Spleen (tissue), 11 donors: ENCODE data around the gene MAGEA10. TPM values are rescaled to one million over a fixed set of nuclear protein-coding genes. Genes with fewer than 3 reads are reported as not detected.
"Not testable (repeated sequence)": the region's sequence is repeated elsewhere in the genome, so short reads cannot be mapped to it uniquely, and the experiment has no call there.

Experiments used
- DNase-seq: peaks from one replicate; pipeline ENCODE4 v3.0.0-alpha.2; 2020
- H3K27ac ChIP-seq, 8 donors: fragments of 200-600 bp; sonication (generic) in 7 of 8; 1 replicate in 4 of 8; 2 replicates in 4 of 8; pipeline versions ENCODE4 v1.5.0 to v1.8.0; 2016 to 2021; ENCODE audit warnings: inconsistent platforms in 4 of 8, mild to moderate bottlenecking in 4 of 8, moderate library complexity in 1 of 8
- H3K27me3 ChIP-seq, 7 donors: fragments of 200-600 bp; sonication (generic) in 6 of 7; replicated peaks in 1 of 7; 1 replicate in 4 of 7; 2 replicates in 3 of 7; pipeline versions ENCODE4 v1.5.0 to v1.8.0; 2016 to 2021; ENCODE audit warnings: inconsistent platforms in 3 of 7, mild to moderate bottlenecking in 1 of 7
- H3K36me3 ChIP-seq, 6 donors: fragments of 200-600 bp; sonication (generic) in 5 of 6; 1 replicate in 4 of 6; 2 replicates in 2 of 6; pipeline versions ENCODE4 v1.5.0 to v1.8.0; 2016 to 2021; ENCODE audit warnings: inconsistent platforms in 2 of 6
- H3K4me1 ChIP-seq, 6 donors: fragments of 200-600 bp; sonication (generic) in 5 of 6; 1 replicate in 3 of 6; 2 replicates in 3 of 6; pipeline versions ENCODE4 v1.5.0 to v1.8.0; 2016 to 2021; ENCODE audit warnings: inconsistent platforms in 3 of 6
- H3K4me3 ChIP-seq, 8 donors: fragments of 200-600 bp; sonication (generic) in 7 of 8; 1 replicate in 4 of 8; 2 replicates in 4 of 8; pipeline versions ENCODE4 v1.5.0 to v1.8.0; 2016 to 2021; ENCODE audit warnings: inconsistent platforms in 4 of 8, mild to moderate bottlenecking in 4 of 8, moderate library complexity in 2 of 8
- H3K9me3 ChIP-seq, 8 donors: fragments of 200-600 bp; sonication (generic) in 7 of 8; 1 replicate in 4 of 8; 2 replicates in 4 of 8; pipeline versions ENCODE4 v1.5.0 to v1.8.0; 2016 to 2021; ENCODE audit warnings: inconsistent platforms in 4 of 8
- POLR2A ChIP-seq, 3 donors: fragments of 450-650 bp; IDR thresholded peaks; one replicate each; pipeline ENCODE4 v1.5.1; 2017; ENCODE audit warnings: antibody characterized with exemption in 3 of 3, mild to moderate bottlenecking in 1 of 3
- POLR2AphosphoS5 ChIP-seq, 3 donors: sonication (generic); formaldehyde crosslinking; IDR thresholded peaks; one replicate each; pipeline ENCODE4 v1.5.1; 2017; ENCODE audit warnings: antibody characterized with exemption in 3 of 3
- WGBS, 5 donors: extraction: QIAGEN DNeasy Blood & Tissue Kit in 3 of 5; methylation state at CpG; one replicate each; pipeline versions ENCODE4 v1.1.5 to v1.1.7; 2013 to 2018; 5-methylcytosine and 5-hydroxymethylcytosine counted together
- intact Hi-C: fragments of 100-400 bp; cut with DNase I; formaldehyde crosslinking; loops from one replicate; pipeline ENCODE4 v1.15.0; 2023; ENCODE audit warnings: low total_unique reads
- polyA plus RNA-seq, 3 donors: library from polyadenylated mRNA; stranded (reverse); fragments of 200-250 nt; gene quantifications; one replicate each; pipeline ENCODE4 v1.2.1, GENCODE V29; 2013
- total RNA-seq, 7 donors: library from RNA; depleted of rRNA in 3 of 7; stranded (reverse); fragments of >200 nt in 3 of 7; fragmentation: NEBNext Ultra II Directional in 4 of 7; extraction: Animal tissue kit (Norgen Biotek cat#: 25700) in 4 of 7; gene quantifications; one replicate each; pipeline versions ENCODE4 v1.1.0 to v1.2.1, GENCODE V29; 2016 to 2021
- TF ChIP-seq, protein P1 (sequence below), 11 experiments: fragments of 200-600 bp in 7 of 11; fragments of 450-650 bp in 4 of 11; sonication (generic) in 4 of 11; IDR thresholded peaks in 8 of 11; conservative IDR thresholded peaks in 3 of 11; 1 replicate in 7 of 11; 2 replicates in 4 of 11; pipeline versions ENCODE4 v1.4.0 to v1.8.0; 2016 to 2021; ENCODE audit warnings: antibody characterized with exemption in 11 of 11, inconsistent platforms in 4 of 11, mild to moderate bottlenecking in 1 of 11
- donor health status: healthy with polysubstance abuse.
- donor health status: DM: no; HTN: no; CAD: no; lungs with moderate emphysema.
- donor health status: DM: no; HTN: no; CAD: no.
- donor health status: Bipolar disorder and iron deficiency.
- donor health status: healthy.
- donor health status: DM: no; HTN: no; CAD: no.
- donor health status: DM: yes; HTN: yes; CAD: no.

The MAGEA10 gene
- total and polyA plus RNA-seq, 10 donors: not detected

GRCh38 chrX:152137771-152138387, 498 bp downstream of the MAGEA10 start:
- WGBS, 5 donors: 80 to 98% (median 91%) methylated on average over 13 to 26 of the region's 26 CpGs
- intact Hi-C loops: no loop called here
- TF ChIP-seq, protein P1, sequence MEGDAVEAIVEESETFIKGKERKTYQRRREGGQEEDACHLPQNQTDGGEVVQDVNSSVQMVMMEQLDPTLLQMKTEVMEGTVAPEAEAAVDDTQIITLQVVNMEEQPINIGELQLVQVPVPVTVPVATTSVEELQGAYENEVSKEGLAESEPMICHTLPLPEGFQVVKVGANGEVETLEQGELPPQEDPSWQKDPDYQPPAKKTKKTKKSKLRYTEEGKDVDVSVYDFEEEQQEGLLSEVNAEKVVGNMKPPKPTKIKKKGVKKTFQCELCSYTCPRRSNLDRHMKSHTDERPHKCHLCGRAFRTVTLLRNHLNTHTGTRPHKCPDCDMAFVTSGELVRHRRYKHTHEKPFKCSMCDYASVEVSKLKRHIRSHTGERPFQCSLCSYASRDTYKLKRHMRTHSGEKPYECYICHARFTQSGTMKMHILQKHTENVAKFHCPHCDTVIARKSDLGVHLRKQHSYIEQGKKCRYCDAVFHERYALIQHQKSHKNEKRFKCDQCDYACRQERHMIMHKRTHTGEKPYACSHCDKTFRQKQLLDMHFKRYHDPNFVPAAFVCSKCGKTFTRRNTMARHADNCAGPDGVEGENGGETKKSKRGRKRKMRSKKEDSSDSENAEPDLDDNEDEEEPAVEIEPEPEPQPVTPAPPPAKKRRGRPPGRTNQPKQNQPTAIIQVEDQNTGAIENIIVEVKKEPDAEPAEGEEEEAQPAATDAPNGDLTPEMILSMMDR (IDR thresholded peaks at IDR 0.05 in 8 of 11, conservative IDR thresholded peaks at IDR 0.05 in 3 of 11): no peak
- no peak for TF ChIP-seq POLR2A (IDR thresholded peaks at IDR 0.05)
- no peak for TF ChIP-seq POLR2AphosphoS5 (IDR thresholded peaks at IDR 0.05)
- no peaks in the 10 kb centered on the region for H3K27me3 ChIP-seq
- H3K4me3 ChIP-seq: no peak overlapping the region
- H3K36me3 ChIP-seq: no peaks in the 10 kb centered on the region
- H3K27ac ChIP-seq: no peak overlapping the region
- no peaks in the 10 kb centered on the region for H3K9me3 ChIP-seq
- H3K4me1 ChIP-seq: no peaks in the 10 kb centered on the region
- no peak for DNase-seq

- H3K27me3 ChIP-seq: no peaks in the 10 kb centered on the region
- H3K36me3 ChIP-seq: no peaks in the 10 kb centered on the region
- WGBS, 5 donors: 17 to 43% (median 33%) methylated on average over 2 to 4 of the region's 4 CpGs
- H3K4me1 ChIP-seq: no peaks in the 10 kb centered on the region
- TF ChIP-seq POLR2AphosphoS5 (IDR thresholded peaks at IDR 0.05): no peak
- TF ChIP-seq POLR2A (IDR thresholded peaks at IDR 0.05): no peak
- TF ChIP-seq, protein P1 (IDR thresholded peaks at IDR 0.05 in 8 of 11, conservative IDR thresholded peaks at IDR 0.05 in 3 of 11): no peak
- intact Hi-C loops: no loop called here
- DNase-seq: no peak
- H3K27ac ChIP-seq: no peak overlapping the region
- H3K4me3 ChIP-seq: no peak overlapping the region
- no peaks in the 10 kb centered on the region for H3K9me3 ChIP-seq
These were observed 2.1 kb downstream of the MAGEA10 start for GRCh38 chrX:152136312-152136711.

GRCh38 chrX:152131525-152131924, 6.9 kb downstream of the MAGEA10 start:
- no peaks in the 10 kb centered on the region for H3K36me3 ChIP-seq
- no peaks in the 10 kb centered on the region for H3K27me3 ChIP-seq
- TF ChIP-seq, protein P1 (IDR thresholded peaks at IDR 0.05 in 8 of 11, conservative IDR thresholded peaks at IDR 0.05 in 3 of 11): no peak
- TF ChIP-seq POLR2A (IDR thresholded peaks at IDR 0.05) (no peak), POLR2AphosphoS5 (IDR thresholded peaks at IDR 0.05) (no peak)
- H3K27ac ChIP-seq: no peak overlapping the region
- no peak for DNase-seq
- H3K9me3 ChIP-seq: no peaks in the 10 kb centered on the region
- intact Hi-C loops: no loop called here
- no peaks in the 10 kb centered on the region for H3K4me1 ChIP-seq
- H3K4me3 ChIP-seq: no peak overlapping the region
- 80 to 95% (median 88%) methylated on average over 1 of the region's 1 CpG for WGBS, 5 donors

DNA sequence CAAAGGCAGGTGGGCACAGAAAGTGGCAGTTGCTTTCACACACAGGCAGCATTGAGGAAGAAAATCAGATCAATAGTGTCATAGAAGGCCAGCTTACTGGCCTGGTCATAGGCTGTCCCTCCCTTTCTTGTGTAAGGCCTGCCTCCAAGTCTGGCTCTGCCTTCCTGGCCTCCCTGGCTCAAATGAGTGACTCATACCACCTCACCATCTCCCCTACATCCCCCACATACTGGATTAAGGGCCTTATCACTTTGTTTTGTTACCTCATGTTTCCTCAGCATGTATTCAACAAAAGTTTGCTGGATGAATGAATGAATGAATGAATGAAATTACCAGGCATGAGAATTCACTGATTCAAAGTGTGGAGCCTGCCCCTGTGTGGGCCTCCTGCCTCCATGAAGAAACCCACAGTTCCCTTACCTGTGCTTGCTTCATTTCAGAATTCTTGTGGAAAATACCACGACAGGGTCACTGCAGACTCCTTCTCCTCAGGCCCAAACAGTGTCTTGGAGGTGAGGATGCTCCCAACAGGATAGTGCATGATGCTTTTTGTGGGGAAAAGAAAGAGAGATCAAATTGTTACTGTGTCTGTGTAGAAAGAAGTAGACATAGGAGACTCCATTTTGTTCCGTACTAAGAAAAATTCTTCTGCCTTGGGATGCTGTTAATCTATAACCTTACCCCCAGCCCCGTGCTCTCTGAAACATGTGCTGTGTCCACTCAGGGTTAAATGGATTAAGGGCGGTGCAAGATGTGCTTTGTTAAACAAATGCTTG, 9.1 kb downstream of the MAGEA10 start:
- DNase-seq, intact Hi-C loops, H3K4me3 ChIP-seq, H3K27me3 ChIP-seq, H3K27ac ChIP-seq, H3K9me3 ChIP-seq, H3K4me1 ChIP-seq, H3K36me3 ChIP-seq: not testable (repeated sequence)
- 50 to 77% (median 74%) methylated on average over 2 to 4 of the region's 4 CpGs for WGBS, 5 donors
